K562 (cell line): Measurements from ENCODE around the gene DNAJB6.

Experiments
- CBX5 ChIP-seq: IDR thresholded peaks from 2 replicates; pipeline ENCODE4 v1.6.1; 2014; ENCODE audit warnings: low read depth, borderline replicate concordance
- CCAR2 ChIP-seq: fragments of 200-400 bp; formaldehyde crosslinking; IDR thresholded peaks from 2 replicates; pipeline ENCODE4 v1.6.1; 2017; ENCODE audit warnings: mild to moderate bottlenecking, low read depth, low read length
- CTCF ChIP-seq, 3 experiments: IDR thresholded peaks in 2 of 3; conservative IDR thresholded peaks in 1 of 3; 2 replicates each; pipeline ENCODE4 v1.5.1; 2011 to 2012; ENCODE audit warnings: low read length in 3 of 3, mild to moderate bottlenecking in 3 of 3, control low read depth in 2 of 3, improper control_type of control experiment in 1 of 3, inconsistent platforms in 1 of 3, low read depth in 1 of 3, mixed read lengths in 1 of 3, moderate library complexity in 1 of 3; ENCODE audit not compliant: insufficient read depth in 2 of 3
- GABPB1 ChIP-seq: sonication (generic); formaldehyde crosslinking; IDR thresholded peaks from 2 replicates; pipeline ENCODE4 v1.8.0; 2022; ENCODE audit warnings: mild to moderate bottlenecking, missing genetic modification reagents
- JUN ChIP-seq, 2 experiments: sonication (generic) in 1 of 2; formaldehyde crosslinking in 1 of 2; IDR thresholded peaks; 2 replicates each; pipeline versions ENCODE4 v1.6.1 to v1.8.0; 2012 to 2022; ENCODE audit warnings: borderline replicate concordance in 2 of 2, mild to moderate bottlenecking in 2 of 2, improper control_type of control experiment in 1 of 2, low read depth in 1 of 2, low read length in 1 of 2, missing genetic modification reagents in 1 of 2
- MAZ ChIP-seq, 2 experiments: fragments of 450-650 bp in 1 of 2; sonication (generic) in 1 of 2; formaldehyde crosslinking; IDR thresholded peaks in 1 of 2; conservative IDR thresholded peaks in 1 of 2; 2 replicates each; pipeline versions ENCODE4 v1.4.0 to v1.5.0; 2020; ENCODE audit warnings: mild to moderate bottlenecking in 1 of 2, missing genetic modification reagents in 1 of 2
- RBBP5 ChIP-seq: fragments of 200-600 bp; sonication (generic); IDR thresholded peaks from 2 replicates; pipeline ENCODE4 v1.6.1; 2012; ENCODE audit warnings: borderline replicate concordance, mild to moderate bottlenecking, low read length, control low read depth, inconsistent platforms; ENCODE audit not compliant: insufficient read depth, poor library complexity, severe bottlenecking
- ZNF785 ChIP-seq: fragments of 250-450 bp; sonication (Bioruptor Pico); IDR thresholded peaks from 2 replicates; pipeline ENCODE4 v1.4.0; 2020; ENCODE audit warnings: mild to moderate bottlenecking

- TF ChIP-seq CCAR2 (no peak), CBX5 (no peak), CTCF (IDR thresholded peaks at IDR 0.05 in 2 of 3, conservative IDR thresholded peaks at IDR 0.05 in 1 of 3; ENCODE audit: insufficient read depth in 2 of 3, low read depth in 1 of 3, low read length in 3 of 3) (no peak), GABPB1 (CRISPR knock-in tag) (no peak), RBBP5 (no peak), JUN (IDR thresholded peaks at IDR 0.05; ENCODE audit: borderline replicate concordance, low read depth, low read length) (no peak), JUN (CRISPR knock-in tag; IDR thresholded peaks at IDR 0.05; ENCODE audit: borderline replicate concordance) (no peak), MAZ (CRISPR knock-in tag; conservative IDR thresholded peaks at IDR 0.05 in 1 of 2, IDR thresholded peaks at IDR 0.05 in 1 of 2) (no peak), ZNF785 (no peak)
These were observed 102.3 kb downstream of the DNAJB6 start for GRCh38 chr7:157439149-157439548.
